Stimulated activated CD4-positive, alpha-beta T cell treated with anti-CD3 and anti-CD28 coated beads, Interleukin-4, amount 100 ng/mL, for 1 hour (primary cell): ENCODE data around the gene SUN5.
"Not testable (repeated sequence)": the region's sequence is repeated elsewhere in the genome, so short reads cannot be mapped to it uniquely, and the experiment has no call there.

Source experiments
- DNase-seq: peaks from one replicate; pipeline ENCODE4 v3.0.0-alpha.2; 2020

Gene SUN5

DNA sequence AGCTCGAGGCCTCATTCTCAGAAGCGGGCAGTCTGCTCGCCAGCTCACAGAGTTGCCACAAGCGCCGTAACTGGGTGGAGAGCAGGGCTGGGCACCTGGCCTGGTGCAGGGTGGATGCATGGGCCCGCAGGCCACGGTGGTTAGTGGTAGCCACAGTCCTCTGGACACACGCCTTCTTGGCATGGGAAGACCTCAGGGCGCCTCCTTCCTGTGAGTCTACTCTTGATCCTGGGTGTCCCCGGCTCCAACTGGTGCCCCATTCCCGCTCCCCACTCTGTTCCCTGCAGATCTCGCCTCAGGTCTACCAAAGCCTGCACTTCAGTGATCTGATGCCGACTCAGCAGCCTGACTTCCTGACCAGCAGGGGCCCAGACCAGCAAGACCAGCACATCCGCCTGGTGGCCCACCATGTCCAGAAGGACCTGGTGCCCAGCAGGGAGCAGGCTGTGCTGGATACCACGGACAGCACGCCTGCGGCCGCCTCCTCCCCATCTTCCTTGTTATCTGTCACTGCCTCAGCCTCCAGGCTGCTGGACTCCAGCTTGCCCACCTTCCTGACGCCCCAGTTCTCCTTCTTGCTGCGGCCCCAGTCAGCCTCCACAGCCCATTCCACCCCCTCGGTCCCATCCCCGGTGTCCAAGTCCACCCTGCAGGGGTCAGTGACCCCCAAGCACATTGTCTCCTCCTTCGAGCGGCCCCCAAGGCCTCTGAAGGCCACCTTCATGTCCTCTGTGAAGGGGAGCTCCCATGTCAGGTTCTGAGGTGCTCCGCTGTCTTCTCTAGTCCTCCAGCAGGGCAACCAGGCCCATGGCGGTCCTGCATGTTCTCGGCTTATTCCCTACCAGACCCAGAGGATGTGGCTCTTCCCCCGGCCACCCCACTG is 43.1 kb downstream of the SUN5 start:
- DNase-seq: no peak

DNA sequence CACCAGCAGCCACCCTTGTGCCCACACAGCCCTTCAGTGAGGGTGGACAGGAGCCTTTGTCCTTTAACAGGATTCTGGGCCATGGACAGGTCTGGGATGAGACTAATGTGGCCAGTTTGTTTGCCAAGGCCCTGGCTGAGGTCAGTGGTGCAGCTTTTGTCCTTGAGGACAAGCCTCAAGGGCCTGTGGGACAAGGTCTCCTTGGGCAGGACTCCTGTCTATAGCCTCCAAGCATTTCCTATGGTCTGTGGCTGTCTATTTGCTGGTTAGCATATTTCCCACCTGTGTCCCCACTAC is 44.1 kb downstream of the SUN5 start:
- no peak for DNase-seq

DNA sequence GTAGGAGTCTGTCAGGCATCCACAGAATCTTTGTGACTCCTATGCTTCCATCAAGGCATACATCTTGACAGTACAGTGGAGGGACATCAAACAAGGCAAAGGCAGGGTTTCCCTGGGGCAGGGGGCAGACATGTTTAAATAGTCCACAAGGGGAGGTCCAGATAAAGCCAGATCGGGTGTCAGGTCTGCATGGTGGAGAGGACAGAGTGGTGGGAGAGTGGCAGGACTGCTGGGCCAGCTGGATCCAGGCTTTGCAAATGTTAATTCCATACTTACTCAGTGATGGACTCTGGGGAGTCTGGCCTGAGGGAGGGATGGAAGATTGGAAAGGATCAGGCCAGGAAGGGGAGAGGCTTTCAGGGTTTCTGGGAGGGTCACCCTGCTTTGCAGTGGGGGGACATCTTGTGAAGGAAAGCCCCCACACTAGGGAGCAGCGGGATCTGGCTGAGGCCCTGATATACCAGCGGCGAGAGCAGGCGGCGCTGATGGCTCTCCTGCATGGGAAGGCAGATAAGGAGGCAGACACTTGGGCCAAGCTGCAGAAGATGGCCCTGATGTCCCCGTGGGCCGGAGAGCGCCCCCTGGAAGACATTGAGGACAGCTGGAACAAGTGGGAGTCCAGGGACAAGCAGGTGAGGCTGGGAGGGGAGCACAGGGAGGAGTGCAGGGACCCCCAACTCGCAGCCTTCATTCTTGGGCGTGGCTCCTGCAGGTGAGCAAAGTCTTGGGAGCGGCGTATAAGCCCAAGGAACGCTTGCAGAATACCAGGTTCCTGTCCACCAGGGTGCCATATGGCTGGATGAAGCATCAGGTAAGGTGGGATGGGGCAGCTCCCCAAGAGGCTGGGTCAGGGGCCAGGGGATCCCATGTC is 44.6 kb downstream of the SUN5 start:
- DNase-seq: no peak

DNA sequence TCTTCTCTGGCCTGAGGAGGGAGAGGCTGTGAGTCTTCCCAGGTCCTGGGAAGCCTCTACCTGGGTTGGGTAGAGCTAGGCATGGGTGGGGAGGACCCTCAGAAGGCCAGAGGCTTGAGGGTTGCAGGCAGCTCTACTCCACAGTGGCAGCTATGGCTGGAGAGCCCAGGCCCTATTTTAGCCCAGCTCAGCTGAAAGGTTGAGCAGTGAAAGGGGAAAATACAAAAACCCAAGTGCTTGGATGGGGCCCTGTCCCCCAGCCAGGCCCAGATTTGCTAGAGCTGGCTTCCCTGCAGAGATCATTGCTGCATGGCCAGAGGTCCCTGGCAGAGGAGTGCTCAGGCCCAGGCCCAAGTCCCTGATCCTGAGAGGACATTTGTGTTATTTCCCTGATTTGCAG is 45.7 kb downstream of the SUN5 start:
- no peak for DNase-seq

DNA sequence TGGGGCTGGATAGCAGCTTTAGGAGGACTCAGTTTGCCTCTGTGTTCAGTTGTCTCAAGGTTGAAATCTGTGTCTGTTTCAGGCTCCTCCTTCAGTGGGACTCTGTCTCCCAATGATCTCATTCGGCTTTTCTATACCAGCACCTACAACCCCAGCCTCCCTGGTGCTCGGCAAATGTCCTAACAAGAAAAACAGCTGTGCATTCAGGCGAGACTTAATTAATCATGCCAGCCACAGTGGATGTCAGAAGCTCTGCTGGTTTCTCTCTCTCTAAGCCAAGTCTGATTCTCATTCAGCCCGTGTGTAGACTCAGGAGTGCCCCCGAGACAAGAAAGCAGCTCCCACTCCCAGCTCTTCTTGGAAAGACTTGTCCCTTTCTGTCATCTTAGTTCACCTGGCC is 46.8 kb downstream of the SUN5 start:
- no peak for DNase-seq

DNA sequence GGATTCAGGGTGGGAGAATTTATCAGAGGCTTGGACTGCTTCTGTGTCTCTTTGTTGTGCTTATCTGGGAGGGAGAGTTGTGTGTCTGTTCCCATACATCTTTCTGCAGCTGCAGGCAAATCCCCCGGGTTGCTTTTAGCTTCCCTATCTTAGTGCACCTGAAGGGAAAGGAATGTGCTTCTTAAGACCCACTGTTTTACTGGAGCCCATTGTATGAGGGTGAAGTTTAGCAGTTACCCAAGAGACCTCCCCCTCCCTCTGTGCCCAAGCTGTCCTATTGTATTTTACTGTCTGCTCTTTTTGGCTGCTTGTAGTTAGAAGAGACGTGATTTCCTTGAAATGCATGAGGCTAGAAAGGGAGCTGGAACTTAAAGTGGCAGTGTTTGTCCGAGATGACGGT is 53.7 kb downstream of the SUN5 start:
- not testable (repeated sequence) for DNase-seq

DNA sequence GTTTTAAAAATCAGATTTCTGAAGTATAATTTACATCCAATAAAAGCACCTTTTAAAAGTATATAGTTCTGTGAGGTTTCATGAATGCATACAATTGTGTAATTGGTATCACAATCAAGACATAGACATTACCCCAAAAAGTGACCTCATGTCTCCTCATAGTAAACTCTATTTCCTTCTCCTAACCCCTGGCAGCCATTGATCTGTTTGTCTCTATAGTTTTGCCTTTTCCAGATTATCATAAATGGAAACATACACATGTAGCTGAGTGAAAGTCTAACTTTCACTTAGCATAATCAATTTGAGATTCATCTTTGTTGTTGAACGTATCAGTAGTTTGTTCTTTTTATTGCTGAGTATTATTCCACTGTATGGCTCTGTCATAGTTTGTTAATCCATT is 57.6 kb downstream of the SUN5 start:
- DNase-seq: no peak

DNA sequence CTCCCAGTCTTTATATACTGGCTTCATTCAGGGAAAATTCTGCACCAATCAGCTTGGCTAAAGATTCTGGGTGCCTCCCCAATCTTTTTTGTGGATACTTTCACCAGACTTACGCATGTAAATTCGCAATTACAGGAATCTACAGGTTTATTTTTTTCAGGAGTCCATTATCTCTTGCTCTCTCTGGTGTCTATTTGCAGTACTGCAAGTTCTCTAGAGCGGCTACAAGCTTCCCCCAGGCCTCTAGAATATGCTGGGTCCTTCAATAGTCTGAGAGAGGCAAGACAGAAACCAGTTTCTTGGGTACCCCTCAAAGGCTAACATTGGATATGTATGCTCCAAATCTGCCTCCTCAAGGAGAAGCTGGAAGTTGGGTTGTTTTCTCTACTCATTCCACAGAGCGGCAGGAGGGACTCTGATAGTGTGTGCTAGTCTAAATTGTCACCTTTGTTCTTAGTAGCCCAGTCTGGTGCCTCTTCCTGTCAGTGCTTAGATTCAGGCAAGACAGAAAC is 58.5 kb downstream of the SUN5 start:
- no peak for DNase-seq

DNA sequence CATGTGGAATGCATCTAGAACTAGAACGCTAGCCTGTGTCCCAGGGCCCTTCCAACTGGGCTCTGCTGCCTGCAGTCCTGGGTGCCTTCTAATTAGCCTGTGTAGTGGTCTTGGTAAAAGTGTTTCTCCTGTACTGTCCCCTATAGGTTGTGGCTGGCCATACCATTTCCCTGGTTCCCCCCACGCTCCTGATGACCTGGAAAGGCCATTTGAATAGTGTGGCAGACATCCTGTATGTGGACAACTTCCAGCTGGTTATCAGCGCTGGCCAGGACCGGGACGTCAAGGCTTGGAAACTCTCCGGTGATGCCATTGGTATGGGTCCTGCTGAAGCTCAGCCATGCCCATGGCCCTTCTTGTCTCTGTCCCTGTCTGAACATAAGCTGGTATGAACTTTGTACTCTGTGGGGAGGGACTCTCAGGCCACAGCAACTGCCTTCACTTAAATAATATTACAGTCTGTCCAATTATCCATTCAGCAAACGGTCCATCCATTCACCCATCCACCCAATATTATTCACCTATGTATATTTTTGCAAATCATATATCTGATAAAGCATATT is 60.7 kb downstream of the SUN5 start:
- no peak for DNase-seq

DNA sequence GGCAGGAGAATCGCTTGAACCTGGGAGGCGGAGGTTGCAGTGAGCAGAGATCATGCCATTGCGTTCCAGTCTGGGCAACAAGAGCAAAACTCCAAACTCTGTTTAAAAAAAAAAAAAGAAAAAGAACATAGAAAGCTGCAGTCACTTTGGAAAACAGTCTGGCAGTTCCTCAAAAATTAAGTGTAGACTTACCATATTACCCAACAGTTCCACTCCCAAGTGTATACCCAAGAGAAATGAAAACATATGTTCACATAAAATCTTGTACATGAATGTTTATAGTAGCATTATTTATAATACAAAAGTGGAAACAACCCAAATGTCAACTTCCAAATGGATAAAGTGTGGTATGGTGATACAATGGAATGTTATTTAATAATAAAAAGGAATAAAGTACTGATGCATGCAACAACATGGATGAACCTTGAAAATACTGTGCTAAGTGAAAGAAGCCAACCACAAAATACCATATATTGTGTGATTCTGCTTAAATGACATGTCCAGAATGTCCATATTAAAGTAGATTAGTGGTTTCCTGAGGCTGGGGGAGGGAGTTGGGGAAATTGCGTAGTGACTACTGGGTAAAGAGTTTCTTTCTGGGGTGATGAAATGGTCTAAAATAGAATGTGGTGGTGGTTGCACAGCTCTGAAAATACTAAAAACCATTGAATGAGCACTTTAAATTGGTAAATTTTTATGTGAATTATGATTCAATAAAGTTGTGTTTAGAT is 62.9 kb downstream of the SUN5 start:
- DNase-seq: no peak

DNA sequence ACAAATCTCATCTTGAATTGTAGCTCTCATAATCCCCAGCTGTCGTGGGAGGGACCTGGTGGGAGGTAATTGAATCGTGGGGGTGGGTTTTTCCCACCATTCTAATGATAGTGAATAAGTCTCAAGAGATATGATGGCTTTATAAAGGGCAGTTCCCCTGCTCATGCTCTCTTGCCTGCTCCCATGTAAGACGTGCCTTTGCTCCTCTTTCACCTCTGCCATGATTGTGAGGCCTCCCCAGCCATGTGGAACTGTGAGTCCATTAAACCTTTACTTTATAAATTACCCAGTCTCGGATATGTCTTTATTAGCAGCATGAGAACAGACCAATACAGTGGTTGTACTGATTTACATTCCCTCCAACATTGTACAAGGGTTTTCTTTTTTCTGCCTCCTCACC is 69.7 kb downstream of the SUN5 start:
- DNase-seq: no peak
